ENCODE data around the gene CNOT11. TPM values are rescaled to one million over a fixed set of nuclear protein-coding genes. Genes with fewer than 3 reads are reported as not detected.

Gene CNOT11
- total and polyA plus RNA-seq, 2 of the 13 experiments (the other 11 are each of a cell fraction or from before 2014, with no cell fraction given), result 114 to 209 TPM

DNA sequence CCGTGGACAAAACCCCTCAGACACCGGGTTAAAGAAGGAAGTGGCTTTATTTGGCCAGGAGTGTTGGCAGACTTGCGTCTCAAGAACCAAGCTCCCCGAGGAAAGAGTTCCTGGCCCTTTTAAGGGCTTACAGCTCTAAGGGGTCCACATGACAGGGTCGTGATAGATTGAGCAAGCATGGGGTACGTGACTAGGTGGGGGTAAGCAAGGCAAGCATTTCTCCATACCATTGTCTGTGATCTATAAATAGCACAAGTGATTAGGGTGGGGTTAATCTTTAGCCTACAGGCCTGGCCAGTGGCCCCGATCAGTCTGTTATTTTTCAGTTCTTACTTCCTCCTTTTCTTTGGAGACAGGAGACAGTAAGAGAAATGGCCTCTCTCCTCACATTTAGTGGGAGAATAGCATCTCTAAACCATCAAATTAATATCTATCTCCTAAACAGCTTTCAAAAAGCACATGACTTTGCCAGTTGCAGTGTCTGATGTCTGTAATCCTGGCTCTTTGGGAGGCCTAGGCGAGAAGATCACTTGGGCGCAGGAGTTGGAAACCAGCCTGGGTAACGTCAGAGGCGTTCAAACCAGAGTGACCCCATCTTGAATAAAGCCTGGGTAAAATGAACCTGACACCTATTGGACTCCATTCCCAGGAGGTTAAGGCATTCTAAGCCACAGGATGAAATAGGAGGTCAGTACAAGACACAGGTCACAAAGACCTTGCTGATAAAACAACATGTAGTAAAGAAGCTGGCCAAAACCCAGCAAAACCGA is 18.3 kb upstream of the CNOT11 start (continued):
- TF ChIP-seq TSC22D2 (CRISPR knock-in tag; IDR thresholded peaks at IDR 0.05; ENCODE audit: borderline replicate concordance) (no peak), TBP (CRISPR knock-in tag; IDR thresholded peaks at IDR 0.05) (no peak), ZNF788 (CRISPR knock-in tag; IDR thresholded peaks at IDR 0.05; ENCODE audit: borderline replicate concordance) (no peak), EED (CRISPR knock-in tag; IDR thresholded peaks at IDR 0.05) (no peak), ZMYM4 (CRISPR knock-in tag; IDR thresholded peaks at IDR 0.05) (peak; percentile 67), RCOR2 (CRISPR knock-in tag; IDR thresholded peaks at IDR 0.05) (no peak; the same call in 1 of the 2 replicates), ZNF432 (CRISPR knock-in tag; IDR thresholded peaks at IDR 0.05; ENCODE audit: borderline replicate concordance) (no peak), ZNF562 (CRISPR knock-in tag; IDR thresholded peaks at IDR 0.05; ENCODE audit: borderline replicate concordance) (no peak), HOMEZ (CRISPR knock-in tag; IDR thresholded peaks at IDR 0.05; ENCODE audit: low read depth) (peak; percentile 92), ZNF768 (CRISPR knock-in tag; IDR thresholded peaks at IDR 0.05) (no peak), BCL6 (CRISPR knock-in tag; IDR thresholded peaks at IDR 0.05) (peak; percentile 46), ZNF275 (CRISPR knock-in tag; IDR thresholded peaks at IDR 0.05; ENCODE audit: borderline replicate concordance) (no peak), PHF21A (CRISPR knock-in tag; IDR thresholded peaks at IDR 0.05) (0 out of 2 replicates have a peak, but pooled peaks have one; percentile 23), ZNF18 (CRISPR knock-in tag; IDR thresholded peaks at IDR 0.05; ENCODE audit: insufficient replicate concordance) (no peak), ZFP62 (CRISPR knock-in tag; IDR thresholded peaks at IDR 0.05) (no peak), MTF1 (CRISPR knock-in tag; IDR thresholded peaks at IDR 0.05) (no peak), BRCA1 (CRISPR knock-in tag; IDR thresholded peaks at IDR 0.05) (no peak), NR2F2 (IDR thresholded peaks at IDR 0.05; ENCODE audit: borderline replicate concordance, low read depth) (no peak; the same call in 1 of the 2 replicates), ZNF253 (CRISPR knock-in tag; IDR thresholded peaks at IDR 0.05; ENCODE audit: borderline replicate concordance) (no peak), SRSF4 (IDR thresholded peaks at IDR 0.05; ENCODE audit: low read depth, low read length, poor library complexity, severe bottlenecking) (no peak), ZNF12 (CRISPR knock-in tag; IDR thresholded peaks at IDR 0.05) (no peak), NR1H2 (CRISPR knock-in tag; IDR thresholded peaks at IDR 0.05; ENCODE audit: borderline replicate concordance, low read depth) (no peak)
- TF ChIP-seq, protein P1, sequence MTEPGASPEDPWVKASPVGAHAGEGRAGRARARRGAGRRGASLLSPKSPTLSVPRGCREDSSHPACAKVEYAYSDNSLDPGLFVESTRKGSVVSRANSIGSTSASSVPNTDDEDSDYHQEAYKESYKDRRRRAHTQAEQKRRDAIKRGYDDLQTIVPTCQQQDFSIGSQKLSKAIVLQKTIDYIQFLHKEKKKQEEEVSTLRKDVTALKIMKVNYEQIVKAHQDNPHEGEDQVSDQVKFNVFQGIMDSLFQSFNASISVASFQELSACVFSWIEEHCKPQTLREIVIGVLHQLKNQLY (CRISPR knock-in tag; IDR thresholded peaks at IDR 0.05), result peak; percentile 99

Data from HepG2 (cell line).